TTC549 (cell line): ENCODE results near the gene IZUMO4.

Experiments used
- FAIRE-seq: peaks from 2 replicates; lab custom pipeline; 2012; peaks lifted over from hg19 to GRCh38; lab: Jason Lieb, UNC

The IZUMO4 gene

GRCh38 chr19:2096480-2097202 is at the start of gene IZUMO4:
IZUMO4 (plus strand) TSS chr19:2096915; CDS start chr19:2096946, 31 bp downstream.
- FAIRE-seq: no peak

- FAIRE-seq: no peak
Observed at GRCh38 chr19:2047076-2047448, 49.7 kb upstream of the IZUMO4 start.

GRCh38 chr19:2047449-2048103 is 49.1 kb upstream of the IZUMO4 start:
- no peak for FAIRE-seq

GRCh38 chr19:2048104-2048958 is 48.4 kb upstream of the IZUMO4 start:
- no peak for FAIRE-seq

GRCh38 chr19:2048959-2049740 is 47.6 kb upstream of the IZUMO4 start:
- no peak for FAIRE-seq

- no peak for FAIRE-seq
Observed at GRCh38 chr19:2049741-2050348, 46.9 kb upstream of the IZUMO4 start.

- FAIRE-seq: no peak
Observed at GRCh38 chr19:2050349-2050990, 46.2 kb upstream of the IZUMO4 start.

- FAIRE-seq: no peak
Observed at GRCh38 chr19:2050991-2051772, 45.5 kb upstream of the IZUMO4 start, which contains the start of gene MKNK2. MKNK2 (minus strand) TSS chr19:2051244; CDS start chr19:2050851, 393 bp downstream.

- no peak for FAIRE-seq
Observed at GRCh38 chr19:2051773-2052704, 44.7 kb upstream of the IZUMO4 start.

- FAIRE-seq: no peak
Observed at GRCh38 chr19:2053601-2054389, 42.9 kb upstream of the IZUMO4 start.

GRCh38 chr19:2054763-2055162 is 42.0 kb upstream of the IZUMO4 start:
- no peak for FAIRE-seq

GRCh38 chr19:2055931-2056836 is 40.5 kb upstream of the IZUMO4 start:
- FAIRE-seq: no peak

- FAIRE-seq: no peak
Observed at GRCh38 chr19:2056837-2057192, 39.9 kb upstream of the IZUMO4 start.

GRCh38 chr19:2057484-2058469 is 38.9 kb upstream of the IZUMO4 start:
- no peak for FAIRE-seq

- FAIRE-seq: no peak
Observed at GRCh38 chr19:2058570-2059421, 37.9 kb upstream of the IZUMO4 start.
